Vagina (tissue), 2 donors: ENCODE measurements around the gene BID.
"Not testable (repeated sequence)": the region's sequence is repeated elsewhere in the genome, so short reads cannot be mapped to it uniquely, and the experiment has no call there.

Experiments used
- POLR2A ChIP-seq, 2 donors: fragments of 450-650 bp; IDR thresholded peaks; one replicate each; pipeline ENCODE4 v1.6.1; 2017; ENCODE audit warnings: antibody characterized with exemption in 2 of 2, mild to moderate bottlenecking in 2 of 2, moderate library complexity in 2 of 2
- TF ChIP-seq, protein P1 (sequence below), 3 experiments: fragments of 450-650 bp in 2 of 3; fragments of 200-600 bp in 1 of 3; sonication (generic) in 1 of 3; IDR thresholded peaks; one replicate each; pipeline ENCODE4 v1.5.1; 2017 to 2019; ENCODE audit warnings: antibody characterized with exemption in 3 of 3, mild to moderate bottlenecking in 2 of 3, moderate library complexity in 2 of 3

GRCh38 chr22:17764852-17765251 is 9.4 kb downstream of the BID start:
- TF ChIP-seq, protein P1, sequence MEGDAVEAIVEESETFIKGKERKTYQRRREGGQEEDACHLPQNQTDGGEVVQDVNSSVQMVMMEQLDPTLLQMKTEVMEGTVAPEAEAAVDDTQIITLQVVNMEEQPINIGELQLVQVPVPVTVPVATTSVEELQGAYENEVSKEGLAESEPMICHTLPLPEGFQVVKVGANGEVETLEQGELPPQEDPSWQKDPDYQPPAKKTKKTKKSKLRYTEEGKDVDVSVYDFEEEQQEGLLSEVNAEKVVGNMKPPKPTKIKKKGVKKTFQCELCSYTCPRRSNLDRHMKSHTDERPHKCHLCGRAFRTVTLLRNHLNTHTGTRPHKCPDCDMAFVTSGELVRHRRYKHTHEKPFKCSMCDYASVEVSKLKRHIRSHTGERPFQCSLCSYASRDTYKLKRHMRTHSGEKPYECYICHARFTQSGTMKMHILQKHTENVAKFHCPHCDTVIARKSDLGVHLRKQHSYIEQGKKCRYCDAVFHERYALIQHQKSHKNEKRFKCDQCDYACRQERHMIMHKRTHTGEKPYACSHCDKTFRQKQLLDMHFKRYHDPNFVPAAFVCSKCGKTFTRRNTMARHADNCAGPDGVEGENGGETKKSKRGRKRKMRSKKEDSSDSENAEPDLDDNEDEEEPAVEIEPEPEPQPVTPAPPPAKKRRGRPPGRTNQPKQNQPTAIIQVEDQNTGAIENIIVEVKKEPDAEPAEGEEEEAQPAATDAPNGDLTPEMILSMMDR (IDR thresholded peaks at IDR 0.05), result not testable (repeated sequence)
- not testable (repeated sequence) for TF ChIP-seq POLR2A (IDR thresholded peaks at IDR 0.05)
